C4-2B (cell line): ENCODE measurements around the gene SRRM3.

Experiments
- ZFX ChIP-seq: fragments of 450-650 bp; IDR thresholded peaks from 2 replicates; pipeline ENCODE4 v1.6.1; 2017
- TF ChIP-seq, protein P1 (sequence below): fragments of 450-650 bp; conservative IDR thresholded peaks from 2 replicates; pipeline ENCODE4 v1.5.1; 2017; ENCODE audit warnings: mild to moderate bottlenecking

DNA sequence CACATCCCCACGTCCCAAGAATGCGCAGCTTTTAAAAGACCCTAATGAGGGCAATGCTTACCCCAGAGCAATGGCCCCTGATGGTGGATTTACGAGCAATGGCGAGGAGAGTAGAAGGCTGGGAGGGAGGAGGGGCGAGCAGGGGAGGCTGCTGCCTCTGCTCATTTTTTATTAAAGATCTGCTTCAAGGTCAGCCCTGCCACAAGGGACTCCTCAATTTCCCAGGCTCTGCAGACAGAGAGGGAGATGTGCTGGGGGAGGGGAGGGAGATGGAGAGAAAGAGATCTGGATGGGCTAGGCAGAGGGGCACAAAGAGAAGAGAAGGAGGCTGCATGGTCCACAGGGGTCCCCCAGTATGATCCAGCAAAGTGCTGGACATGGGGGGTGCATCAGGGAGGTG lies 7.8 kb upstream of the SRRM3 start:
- TF ChIP-seq, protein P1, sequence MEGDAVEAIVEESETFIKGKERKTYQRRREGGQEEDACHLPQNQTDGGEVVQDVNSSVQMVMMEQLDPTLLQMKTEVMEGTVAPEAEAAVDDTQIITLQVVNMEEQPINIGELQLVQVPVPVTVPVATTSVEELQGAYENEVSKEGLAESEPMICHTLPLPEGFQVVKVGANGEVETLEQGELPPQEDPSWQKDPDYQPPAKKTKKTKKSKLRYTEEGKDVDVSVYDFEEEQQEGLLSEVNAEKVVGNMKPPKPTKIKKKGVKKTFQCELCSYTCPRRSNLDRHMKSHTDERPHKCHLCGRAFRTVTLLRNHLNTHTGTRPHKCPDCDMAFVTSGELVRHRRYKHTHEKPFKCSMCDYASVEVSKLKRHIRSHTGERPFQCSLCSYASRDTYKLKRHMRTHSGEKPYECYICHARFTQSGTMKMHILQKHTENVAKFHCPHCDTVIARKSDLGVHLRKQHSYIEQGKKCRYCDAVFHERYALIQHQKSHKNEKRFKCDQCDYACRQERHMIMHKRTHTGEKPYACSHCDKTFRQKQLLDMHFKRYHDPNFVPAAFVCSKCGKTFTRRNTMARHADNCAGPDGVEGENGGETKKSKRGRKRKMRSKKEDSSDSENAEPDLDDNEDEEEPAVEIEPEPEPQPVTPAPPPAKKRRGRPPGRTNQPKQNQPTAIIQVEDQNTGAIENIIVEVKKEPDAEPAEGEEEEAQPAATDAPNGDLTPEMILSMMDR = no peak
- TF ChIP-seq ZFX = no peak
